Measurements from ENCODE around the gene CSPG4. TPM values are rescaled to one million over a fixed set of nuclear protein-coding genes. Genes with fewer than 3 reads are reported as not detected.

Gene CSPG4
- total and polyA plus RNA-seq, 2 donors (not counting 1 experiment from before 2014, with no cell fraction given): 0.03 to 0.15 TPM

DNA sequence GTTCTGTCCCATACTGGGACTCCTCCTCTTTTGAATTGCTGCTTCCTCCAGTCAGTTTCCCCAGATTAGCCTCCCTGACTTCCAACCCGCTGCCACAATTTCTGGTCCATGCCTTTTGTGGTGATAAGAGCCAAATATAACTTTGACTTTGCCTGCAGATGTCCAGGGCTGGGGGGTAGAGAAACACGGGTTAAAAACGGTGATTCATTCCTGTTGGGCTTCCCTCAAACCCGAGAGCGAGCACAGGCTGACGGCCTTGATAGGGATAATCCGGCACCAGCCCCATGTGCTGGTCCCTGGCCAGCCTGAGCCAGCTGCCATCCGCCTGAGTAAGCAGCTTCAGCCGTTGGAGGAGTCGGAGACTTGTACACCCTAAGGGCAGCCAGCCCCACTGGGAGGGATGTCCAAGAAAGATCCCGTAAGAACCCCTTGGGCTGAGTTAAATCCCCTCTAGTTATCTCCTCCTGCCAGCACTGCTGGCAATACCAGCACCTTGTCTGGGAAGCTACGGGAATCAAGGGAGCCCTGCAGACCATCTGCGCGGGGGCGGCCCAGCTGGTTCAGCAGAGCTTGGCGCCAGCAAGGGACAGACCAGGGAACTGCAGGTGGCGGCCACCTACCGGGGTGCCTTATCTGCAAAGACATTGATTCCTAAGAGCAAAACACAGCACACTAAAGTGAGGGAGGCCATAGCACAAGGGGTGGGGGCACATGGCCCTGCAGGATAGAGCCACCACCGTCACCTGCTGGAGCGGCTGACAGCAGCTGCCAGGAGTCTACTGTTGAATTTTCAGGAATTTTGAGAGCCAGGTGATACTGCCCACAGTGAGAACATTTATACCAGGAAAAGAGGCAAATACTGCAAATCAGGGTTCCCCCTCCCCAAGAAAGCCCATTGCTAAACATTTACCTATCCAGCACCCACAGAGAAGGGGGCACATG, 18.1 kb downstream of the CSPG4 start:
- ChIA-PET POLR2A (interaction anchor here (0.6 kb wide), 1 partner anchor 37 kb away, joined by 3 read pairs; no protein-coding TSS in a partner anchor), CTCF (interaction anchor here (1.0 to 1.2 kb wide), 4 partner anchors 8 to 326 kb away, joined by 3 to 6 read pairs (median 4); partner anchors contain the start of gene MAN2C1)
- Histone ChIP-seq H2AFZ (ENCODE audit: insufficient read depth, low read depth, low read length, poor library complexity, severe bottlenecking) (peak overlapping the region; percentile 10), H4K20me1 (ENCODE audit: control insufficient read depth, insufficient read depth, low read length, poor library complexity, severe bottlenecking) (no peaks in the 10 kb centered on the region), H3K79me2 (ENCODE audit: control insufficient read depth, insufficient read depth, low read length) (no peaks in the 10 kb centered on the region), H3K36me3 (replicated peaks in 1 of 2; ENCODE audit: control extremely low read depth in 1 of 2, control insufficient read depth in 1 of 2, extremely low read depth in 1 of 2, insufficient read depth in 2 of 2, low read length in 1 of 2) (no peaks in the 10 kb centered on the region), H3K4me2 (replicated peaks; ENCODE audit: low read depth, low read length, poor library complexity, severe bottlenecking) (peak overlapping the region; percentile 73), H3K9ac (ENCODE audit: low read length) (no peak overlapping the region), H3K4me3 (ENCODE audit: control extremely low read depth in 1 of 5, extremely low read depth in 1 of 5, insufficient read depth in 1 of 5, low read depth in 2 of 5, low read length in 4 of 5) (peak overlapping the region in 1 of 5 experiments; percentile 38), H3K27me3 (replicated peaks in 1 of 4; ENCODE audit: control extremely low read depth in 1 of 4, control insufficient read depth in 3 of 4, insufficient read depth in 4 of 4, low read length in 3 of 4) (peaks cover 0 to 4% (median 0%) of the 10 kb centered on the region in 4 experiments), H3K9me3 (ENCODE audit: control extremely low read depth in 1 of 3, control insufficient read depth in 2 of 3, insufficient read depth in 1 of 3, low read length in 2 of 3) (peaks cover 0 to 4% (median 0%) of the 10 kb centered on the region in 3 donors), H3K4me1 (ENCODE audit: control insufficient read depth in 2 of 2, insufficient read depth in 2 of 2, low read length in 2 of 2) (peaks cover 47 to 68% of the 10 kb centered on the region in 2 donors), H3K27ac (ENCODE audit: low read length in 2 of 2) (peak overlapping the region in 1 of 2 donors; percentile 53)
- peaks cover 68% of the 10 kb centered on the region for H3K4me1 Mint-ChIP-seq
- 26% methylated on average over 19 of the region's 20 CpGs for WGBS (ENCODE audit: insufficient coverage)
- H3K9me3 Mint-ChIP-seq (ENCODE audit: insufficient read depth): no peaks in the 10 kb centered on the region
- DNase-seq: peak; percentile 59
- peak; percentile 31 for ATAC-seq (ENCODE audit: low read depth)
- intact Hi-C loops (cut with micrococcal nuclease): no loop called here
- H3K27me3 Mint-ChIP-seq: peaks cover 3% of the 10 kb centered on the region
- TF ChIP-seq, protein P1, sequence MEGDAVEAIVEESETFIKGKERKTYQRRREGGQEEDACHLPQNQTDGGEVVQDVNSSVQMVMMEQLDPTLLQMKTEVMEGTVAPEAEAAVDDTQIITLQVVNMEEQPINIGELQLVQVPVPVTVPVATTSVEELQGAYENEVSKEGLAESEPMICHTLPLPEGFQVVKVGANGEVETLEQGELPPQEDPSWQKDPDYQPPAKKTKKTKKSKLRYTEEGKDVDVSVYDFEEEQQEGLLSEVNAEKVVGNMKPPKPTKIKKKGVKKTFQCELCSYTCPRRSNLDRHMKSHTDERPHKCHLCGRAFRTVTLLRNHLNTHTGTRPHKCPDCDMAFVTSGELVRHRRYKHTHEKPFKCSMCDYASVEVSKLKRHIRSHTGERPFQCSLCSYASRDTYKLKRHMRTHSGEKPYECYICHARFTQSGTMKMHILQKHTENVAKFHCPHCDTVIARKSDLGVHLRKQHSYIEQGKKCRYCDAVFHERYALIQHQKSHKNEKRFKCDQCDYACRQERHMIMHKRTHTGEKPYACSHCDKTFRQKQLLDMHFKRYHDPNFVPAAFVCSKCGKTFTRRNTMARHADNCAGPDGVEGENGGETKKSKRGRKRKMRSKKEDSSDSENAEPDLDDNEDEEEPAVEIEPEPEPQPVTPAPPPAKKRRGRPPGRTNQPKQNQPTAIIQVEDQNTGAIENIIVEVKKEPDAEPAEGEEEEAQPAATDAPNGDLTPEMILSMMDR (IDR thresholded peaks at IDR 0.05): peak; percentile 33
- no peak for TF ChIP-seq EZH2 (IDR thresholded peaks at IDR 0.05; ENCODE audit: borderline replicate concordance, insufficient read depth, low read depth, low read length, poor library complexity, severe bottlenecking)
- H3K4me3 Mint-ChIP-seq: peak overlapping the region; percentile 78
- peak overlapping the region; percentile 78 for H3K27ac Mint-ChIP-seq
